HL-60 (cell line): Measurements from ENCODE around the gene LENEP.

Experiments
- DNase-seq, 2 experiments: peaks; one replicate each; pipeline ENCODE4 v3.0.0-alpha.2; 2010 to 2020; ENCODE audit warnings: low read depth in 1 of 2, low spot score in 1 of 2
- H3K27ac ChIP-seq: fragments of 250-450 bp; sonication (Bioruptor Pico); replicated peaks from 2 replicates; pipeline ENCODE4 v1.5.1; 2020; ENCODE audit warnings: mild to moderate bottlenecking, moderate library complexity
- H3K27me3 ChIP-seq: fragments of 250-450 bp; sonication (Bioruptor Pico); 2 replicates; pipeline ENCODE4 v1.5.1; 2021; ENCODE audit warnings: mild to moderate bottlenecking, moderate library complexity; ENCODE audit not compliant: insufficient read depth, poor library complexity, severe bottlenecking
- H3K4me3 ChIP-seq: replicated peaks from 2 replicates; pipeline ENCODE4 v1.5.1; 2011; ENCODE audit warnings: mild to moderate bottlenecking, control low read depth, low read length; ENCODE audit not compliant: insufficient read depth
- GABPA ChIP-seq: IDR thresholded peaks from 2 replicates; pipeline ENCODE4 v1.6.1; 2012; ENCODE audit warnings: low read depth
- POLR2AphosphoS5 ChIP-seq: IDR thresholded peaks from 2 replicates; pipeline ENCODE4 v1.6.1; 2012; ENCODE audit warnings: low read depth
- SPI1 ChIP-seq: IDR thresholded peaks from 2 replicates; pipeline ENCODE4 v1.6.1; 2012; ENCODE audit warnings: low read depth, mild to moderate bottlenecking, borderline replicate concordance
- TF ChIP-seq, protein P1 (sequence below): IDR thresholded peaks from one replicate; pipeline ENCODE4 v1.5.1; 2011; ENCODE audit warnings: low read length, control low read depth, inconsistent platforms; ENCODE audit not compliant: insufficient read depth
- TF ChIP-seq, protein P2 (sequence below): IDR thresholded peaks from 2 replicates; pipeline ENCODE4 v1.6.1; 2012; ENCODE audit warnings: low read depth; ENCODE audit not compliant: insufficient replicate concordance

Gene LENEP

DNA sequence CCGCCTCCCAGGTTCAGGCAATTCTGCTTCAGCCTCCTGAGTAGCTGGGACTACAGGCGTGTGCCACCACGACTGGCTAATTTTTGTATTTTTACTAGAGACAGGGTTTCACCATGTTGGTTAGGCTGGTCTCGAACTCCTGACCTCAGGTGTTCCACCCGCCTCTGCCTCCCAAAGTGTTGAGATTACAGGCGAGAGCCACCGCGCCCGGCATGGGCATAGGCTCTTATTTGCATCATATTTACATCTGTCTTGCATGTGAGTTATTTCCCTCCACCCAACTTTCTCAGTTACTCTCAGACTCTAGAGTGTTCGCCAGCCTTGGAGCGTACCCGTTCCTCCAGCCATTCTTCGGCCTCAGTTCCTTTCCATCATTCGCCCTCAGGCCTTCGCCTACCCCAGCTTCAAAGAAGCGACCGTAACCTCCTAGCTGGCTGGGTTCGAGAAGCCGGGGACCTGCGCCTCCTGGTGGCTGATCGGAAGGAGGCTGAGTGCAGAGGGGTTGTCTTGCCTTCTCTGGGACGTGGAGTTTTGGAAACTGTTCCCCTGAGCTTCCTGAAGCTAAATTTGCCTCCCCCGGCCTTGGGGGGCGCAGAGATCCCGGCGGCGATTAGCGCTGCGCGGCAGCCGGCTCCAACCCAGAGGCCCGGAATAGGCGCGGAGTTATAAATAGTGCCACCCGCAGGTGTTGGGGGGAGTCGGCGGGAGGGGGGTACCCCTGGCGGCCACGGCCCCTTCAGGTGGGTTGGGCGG lies 5.6 kb downstream of the LENEP start:
- TF ChIP-seq POLR2AphosphoS5, result peak; percentile 42; the same call in 1 of the 2 replicates
- TF ChIP-seq, protein P1, sequence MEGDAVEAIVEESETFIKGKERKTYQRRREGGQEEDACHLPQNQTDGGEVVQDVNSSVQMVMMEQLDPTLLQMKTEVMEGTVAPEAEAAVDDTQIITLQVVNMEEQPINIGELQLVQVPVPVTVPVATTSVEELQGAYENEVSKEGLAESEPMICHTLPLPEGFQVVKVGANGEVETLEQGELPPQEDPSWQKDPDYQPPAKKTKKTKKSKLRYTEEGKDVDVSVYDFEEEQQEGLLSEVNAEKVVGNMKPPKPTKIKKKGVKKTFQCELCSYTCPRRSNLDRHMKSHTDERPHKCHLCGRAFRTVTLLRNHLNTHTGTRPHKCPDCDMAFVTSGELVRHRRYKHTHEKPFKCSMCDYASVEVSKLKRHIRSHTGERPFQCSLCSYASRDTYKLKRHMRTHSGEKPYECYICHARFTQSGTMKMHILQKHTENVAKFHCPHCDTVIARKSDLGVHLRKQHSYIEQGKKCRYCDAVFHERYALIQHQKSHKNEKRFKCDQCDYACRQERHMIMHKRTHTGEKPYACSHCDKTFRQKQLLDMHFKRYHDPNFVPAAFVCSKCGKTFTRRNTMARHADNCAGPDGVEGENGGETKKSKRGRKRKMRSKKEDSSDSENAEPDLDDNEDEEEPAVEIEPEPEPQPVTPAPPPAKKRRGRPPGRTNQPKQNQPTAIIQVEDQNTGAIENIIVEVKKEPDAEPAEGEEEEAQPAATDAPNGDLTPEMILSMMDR, result peak; percentile 91
- no peak for TF ChIP-seq GABPA
- Histone ChIP-seq H3K27ac (peak overlapping the region; percentile 88), H3K27me3 (no peaks in the 10 kb centered on the region), H3K4me3 (peak overlapping the region; percentile 72)
- DNase-seq, result peak; percentile 67 to 85

DNA sequence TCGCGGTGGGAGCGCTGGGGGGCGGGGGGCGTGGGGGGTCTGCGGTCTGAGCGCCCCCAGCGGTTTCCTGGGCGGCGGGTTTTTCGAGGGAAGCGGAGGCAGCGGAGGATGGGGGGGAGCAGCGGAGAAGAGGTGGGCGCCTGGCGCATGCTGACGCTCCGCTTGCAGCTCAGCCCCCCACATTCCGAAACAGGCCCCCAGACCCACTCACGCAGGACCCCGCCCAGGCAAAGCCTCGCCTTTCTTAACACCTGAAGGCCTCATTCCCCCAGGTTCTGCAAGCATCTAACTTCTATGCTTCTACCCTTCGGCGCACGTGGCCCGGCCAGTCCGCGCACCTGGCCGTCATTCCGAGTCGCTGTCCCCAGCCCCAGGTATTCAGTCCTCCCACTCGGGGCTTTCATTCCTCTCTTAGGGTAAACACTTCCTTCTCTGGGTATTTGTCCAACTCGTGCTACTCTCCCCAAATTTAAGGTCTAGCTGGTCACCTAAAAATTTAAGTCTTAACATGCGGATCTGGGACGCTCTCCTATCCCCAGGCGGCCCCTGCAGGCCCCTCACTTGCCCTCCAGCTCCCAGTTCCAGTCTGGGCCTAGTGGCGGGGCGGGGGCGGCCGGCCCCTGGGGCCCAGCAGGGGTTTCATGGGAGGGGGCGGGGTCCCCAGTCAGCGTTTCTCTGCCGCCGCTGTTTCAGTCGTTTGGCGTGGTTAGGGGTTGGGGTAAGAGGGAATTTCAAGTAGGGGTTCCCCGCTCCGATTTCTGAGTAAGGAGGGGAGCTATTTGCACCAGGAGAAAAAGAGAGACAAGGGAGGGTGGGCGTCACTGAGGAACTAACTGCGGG lies 6.4 kb downstream of the LENEP start:
- Histone ChIP-seq H3K4me3 (peak overlapping the region; percentile 72), H3K27ac (peak overlapping the region; percentile 88), H3K27me3 (no peaks in the 10 kb centered on the region)
- TF ChIP-seq POLR2AphosphoS5 (peak; percentile 62), GABPA (no peak), SPI1 (0 out of 2 replicates have a peak, but pooled peaks have one; percentile 1)
- TF ChIP-seq, protein P2, sequence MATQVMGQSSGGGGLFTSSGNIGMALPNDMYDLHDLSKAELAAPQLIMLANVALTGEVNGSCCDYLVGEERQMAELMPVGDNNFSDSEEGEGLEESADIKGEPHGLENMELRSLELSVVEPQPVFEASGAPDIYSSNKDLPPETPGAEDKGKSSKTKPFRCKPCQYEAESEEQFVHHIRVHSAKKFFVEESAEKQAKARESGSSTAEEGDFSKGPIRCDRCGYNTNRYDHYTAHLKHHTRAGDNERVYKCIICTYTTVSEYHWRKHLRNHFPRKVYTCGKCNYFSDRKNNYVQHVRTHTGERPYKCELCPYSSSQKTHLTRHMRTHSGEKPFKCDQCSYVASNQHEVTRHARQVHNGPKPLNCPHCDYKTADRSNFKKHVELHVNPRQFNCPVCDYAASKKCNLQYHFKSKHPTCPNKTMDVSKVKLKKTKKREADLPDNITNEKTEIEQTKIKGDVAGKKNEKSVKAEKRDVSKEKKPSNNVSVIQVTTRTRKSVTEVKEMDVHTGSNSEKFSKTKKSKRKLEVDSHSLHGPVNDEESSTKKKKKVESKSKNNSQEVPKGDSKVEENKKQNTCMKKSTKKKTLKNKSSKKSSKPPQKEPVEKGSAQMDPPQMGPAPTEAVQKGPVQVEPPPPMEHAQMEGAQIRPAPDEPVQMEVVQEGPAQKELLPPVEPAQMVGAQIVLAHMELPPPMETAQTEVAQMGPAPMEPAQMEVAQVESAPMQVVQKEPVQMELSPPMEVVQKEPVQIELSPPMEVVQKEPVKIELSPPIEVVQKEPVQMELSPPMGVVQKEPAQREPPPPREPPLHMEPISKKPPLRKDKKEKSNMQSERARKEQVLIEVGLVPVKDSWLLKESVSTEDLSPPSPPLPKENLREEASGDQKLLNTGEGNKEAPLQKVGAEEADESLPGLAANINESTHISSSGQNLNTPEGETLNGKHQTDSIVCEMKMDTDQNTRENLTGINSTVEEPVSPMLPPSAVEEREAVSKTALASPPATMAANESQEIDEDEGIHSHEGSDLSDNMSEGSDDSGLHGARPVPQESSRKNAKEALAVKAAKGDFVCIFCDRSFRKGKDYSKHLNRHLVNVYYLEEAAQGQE, result peak; percentile 48
- TF ChIP-seq, protein P1, result no peak
- peak in 1 of 2 experiments; percentile 50 for DNase-seq

DNA sequence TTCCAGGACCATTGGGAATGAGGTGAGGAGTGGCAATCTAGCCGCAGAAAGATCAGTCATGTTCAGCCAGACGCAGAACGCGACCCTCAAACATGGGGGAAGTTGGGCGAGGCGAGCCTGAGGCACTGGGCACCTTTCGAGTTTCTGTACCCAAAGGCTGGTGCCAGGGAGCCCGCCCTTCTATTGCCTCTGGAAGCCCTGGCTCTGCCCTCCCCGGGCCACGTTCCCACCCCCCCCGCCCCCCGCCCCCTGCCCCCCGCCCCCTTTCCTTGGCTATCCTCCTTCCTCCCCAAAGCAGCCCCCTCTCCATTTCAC lies 7.0 kb downstream of the LENEP start:
- peak overlapping the region; percentile 72 for H3K4me3 ChIP-seq
- H3K27me3 ChIP-seq, result no peaks in the 10 kb centered on the region
- TF ChIP-seq SPI1 (no peak), POLR2AphosphoS5 (no peak; the same call in 1 of the 2 replicates), GABPA (no peak)
- TF ChIP-seq, protein P1, result no peak
- TF ChIP-seq, protein P2, result no peak
- H3K27ac ChIP-seq, result peak overlapping the region; percentile 88
- DNase-seq, result no peak
